Measurements from ENCODE around the gene ELF1. TPM values are rescaled to one million over a fixed set of nuclear protein-coding genes. Genes with fewer than 3 reads are reported as not detected.
"Not testable (repeated sequence)": the region's sequence is repeated elsewhere in the genome, so short reads cannot be mapped to it uniquely, and the experiment has no call there.

ELF1 gene
- total and polyA plus RNA-seq, 10 of the 15 experiments (the other 5 are each of a cell fraction or from before 2014, with no cell fraction given), result 43.3 to 97.6 (median 55.7) TPM

DNA sequence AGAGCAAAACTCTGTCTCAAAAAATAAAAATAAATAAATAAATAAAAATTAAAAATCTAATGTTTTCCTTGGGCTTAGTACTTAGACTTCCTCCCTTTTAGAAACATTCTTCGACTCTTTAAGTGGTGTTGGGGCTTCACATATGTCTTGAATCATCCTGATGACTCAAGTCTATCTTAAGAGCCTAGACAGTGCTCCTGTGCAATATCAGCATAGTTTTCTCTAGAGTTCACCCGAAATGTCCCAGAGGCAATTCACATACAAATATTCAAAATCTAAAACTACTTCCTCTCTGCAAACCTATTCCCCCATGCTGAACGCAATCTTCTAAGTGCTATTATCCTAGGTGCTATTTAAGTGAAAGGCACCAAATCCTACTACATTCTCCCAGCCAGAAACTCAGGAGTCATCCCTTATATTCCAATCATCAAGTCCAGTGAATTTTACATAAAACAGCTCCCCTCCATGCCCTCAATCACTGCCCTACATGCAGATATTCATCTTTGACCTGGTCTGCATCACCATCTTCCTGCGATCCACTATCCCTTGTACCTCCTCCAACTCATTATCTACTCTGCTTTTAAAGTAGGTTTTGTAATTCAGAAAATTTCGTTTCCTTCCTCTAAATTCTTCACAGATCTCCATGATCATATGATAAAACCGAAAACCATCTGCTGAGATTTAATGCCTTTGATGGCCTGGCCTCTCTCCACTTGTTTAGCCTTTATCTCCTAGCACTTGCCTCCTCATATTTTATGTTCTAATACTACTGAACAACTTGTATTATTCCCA lies 102.7 kb downstream of the ELF1 start (continued):
- TF ChIP-seq, protein P1, sequence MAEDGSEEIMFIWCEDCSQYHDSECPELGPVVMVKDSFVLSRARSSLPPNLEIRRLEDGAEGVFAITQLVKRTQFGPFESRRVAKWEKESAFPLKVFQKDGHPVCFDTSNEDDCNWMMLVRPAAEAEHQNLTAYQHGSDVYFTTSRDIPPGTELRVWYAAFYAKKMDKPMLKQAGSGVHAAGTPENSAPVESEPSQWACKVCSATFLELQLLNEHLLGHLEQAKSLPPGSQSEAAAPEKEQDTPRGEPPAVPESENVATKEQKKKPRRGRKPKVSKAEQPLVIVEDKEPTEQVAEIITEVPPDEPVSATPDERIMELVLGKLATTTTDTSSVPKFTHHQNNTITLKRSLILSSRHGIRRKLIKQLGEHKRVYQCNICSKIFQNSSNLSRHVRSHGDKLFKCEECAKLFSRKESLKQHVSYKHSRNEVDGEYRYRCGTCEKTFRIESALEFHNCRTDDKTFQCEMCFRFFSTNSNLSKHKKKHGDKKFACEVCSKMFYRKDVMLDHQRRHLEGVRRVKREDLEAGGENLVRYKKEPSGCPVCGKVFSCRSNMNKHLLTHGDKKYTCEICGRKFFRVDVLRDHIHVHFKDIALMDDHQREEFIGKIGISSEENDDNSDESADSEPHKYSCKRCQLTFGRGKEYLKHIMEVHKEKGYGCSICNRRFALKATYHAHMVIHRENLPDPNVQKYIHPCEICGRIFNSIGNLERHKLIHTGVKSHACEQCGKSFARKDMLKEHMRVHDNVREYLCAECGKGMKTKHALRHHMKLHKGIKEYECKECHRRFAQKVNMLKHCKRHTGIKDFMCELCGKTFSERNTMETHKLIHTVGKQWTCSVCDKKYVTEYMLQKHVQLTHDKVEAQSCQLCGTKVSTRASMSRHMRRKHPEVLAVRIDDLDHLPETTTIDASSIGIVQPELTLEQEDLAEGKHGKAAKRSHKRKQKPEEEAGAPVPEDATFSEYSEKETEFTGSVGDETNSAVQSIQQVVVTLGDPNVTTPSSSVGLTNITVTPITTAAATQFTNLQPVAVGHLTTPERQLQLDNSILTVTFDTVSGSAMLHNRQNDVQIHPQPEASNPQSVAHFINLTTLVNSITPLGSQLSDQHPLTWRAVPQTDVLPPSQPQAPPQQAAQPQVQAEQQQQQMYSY (CRISPR knock-in tag; IDR thresholded peaks at IDR 0.05), result no peak
- TF ChIP-seq BMI1 (IDR thresholded peaks at IDR 0.05; ENCODE audit: borderline replicate concordance) (no peak), HCFC1 (IDR thresholded peaks at IDR 0.05; ENCODE audit: low read length) (no peak), SUZ12 (IDR thresholded peaks at IDR 0.05; ENCODE audit: unreplicated experiment) (no peak)

DNA sequence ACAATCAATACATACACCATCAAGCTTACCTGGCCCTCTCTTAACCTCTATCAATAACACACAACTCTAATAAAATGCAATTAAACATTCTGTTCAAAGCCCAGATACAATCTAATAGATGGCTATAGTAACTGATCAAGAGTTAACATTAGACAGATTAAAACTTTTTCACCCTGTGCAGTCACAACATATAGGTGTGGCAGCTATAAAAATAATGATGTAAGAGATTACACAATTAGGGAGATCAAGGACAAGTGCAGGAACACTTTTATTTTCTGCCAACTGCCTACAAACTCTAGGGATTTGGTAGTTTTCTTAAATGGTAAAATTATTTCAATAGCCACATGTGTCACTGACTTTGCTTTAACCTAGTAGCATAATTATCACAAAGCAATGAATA lies 104.3 kb downstream of the ELF1 start:
- DNase-seq (ENCODE audit: low read depth, low spot score); H2AFZ ChIP-seq (ENCODE audit: control insufficient read depth, low read depth, low read length); H3K9me3 ChIP-seq (replicated peaks; ENCODE audit: control insufficient read depth, insufficient read depth, low read length); H3K27ac ChIP-seq (ENCODE audit: control insufficient read depth, insufficient read depth); H3K27me3 ChIP-seq (replicated peaks in 1 of 2; ENCODE audit: control insufficient read depth in 2 of 2, insufficient read depth in 2 of 2, low read length in 1 of 2); RAD21 ChIA-PET (ENCODE audit: unreplicated experiment); H4K20me1 ChIP-seq (ENCODE audit: control insufficient read depth, insufficient read depth); CTCF ChIA-PET; in situ Hi-C loops (cut with MboI); SMC1A ChIA-PET (ENCODE audit: uncharacterized antibody, unreplicated experiment); H3K36me3 ChIP-seq (ENCODE audit: control insufficient read depth in 2 of 2, insufficient read depth in 2 of 2, low read length in 1 of 2); H3K4me1 ChIP-seq (ENCODE audit: control insufficient read depth, insufficient read depth, low read length); POLR2A ChIA-PET; BruUV-seq (replicated peaks); H3K9ac ChIP-seq (ENCODE audit: control insufficient read depth, insufficient read depth, low read length); ATAC-seq; H3K79me2 ChIP-seq (ENCODE audit: control insufficient read depth, insufficient read depth, low read length); FAIRE-seq; H3K4me3 ChIP-seq; H3K4me2 ChIP-seq (ENCODE audit: control insufficient read depth, insufficient read depth): not testable (repeated sequence)
- intact Hi-C loops (cut with micrococcal nuclease; ENCODE audit: unreplicated experiment), result loop anchor here (5.0 kb wide), 1 partner anchor 98 kb away; no protein-coding TSS in a partner anchor
